Measurements from ENCODE around the gene FILIP1L. TPM values are rescaled to one million over a fixed set of nuclear protein-coding genes. Genes with fewer than 3 reads are reported as not detected.

The FILIP1L gene
- polyA plus RNA-seq, 3 donors = 0.13 to 0.40 (median 0.25) TPM

DNA sequence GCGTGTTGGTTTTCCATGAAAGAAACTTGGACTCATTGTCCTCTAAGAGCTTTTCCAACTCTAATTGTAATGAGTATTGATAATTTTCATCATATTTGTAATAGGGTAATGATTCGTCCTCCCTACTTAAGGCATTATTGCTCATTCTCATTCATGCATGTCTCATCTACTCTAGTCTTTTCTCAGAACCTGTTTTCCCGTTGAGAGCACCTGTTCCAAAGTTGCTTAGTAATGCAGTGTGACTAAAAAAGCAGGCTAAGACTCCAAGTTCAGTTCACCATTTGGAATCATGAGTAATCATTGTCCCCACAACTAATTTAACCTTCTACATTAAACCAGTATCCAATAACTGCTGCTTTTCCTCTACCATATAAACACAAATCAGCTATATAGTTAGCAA lies 84.0 kb downstream of the FILIP1L start:
- no peaks in the 10 kb centered on the region for H3K27me3 Mint-ChIP-seq (ENCODE audit: low read depth in 3 of 3)
- intact Hi-C loops (cut with micrococcal nuclease) = no loop called here

DNA sequence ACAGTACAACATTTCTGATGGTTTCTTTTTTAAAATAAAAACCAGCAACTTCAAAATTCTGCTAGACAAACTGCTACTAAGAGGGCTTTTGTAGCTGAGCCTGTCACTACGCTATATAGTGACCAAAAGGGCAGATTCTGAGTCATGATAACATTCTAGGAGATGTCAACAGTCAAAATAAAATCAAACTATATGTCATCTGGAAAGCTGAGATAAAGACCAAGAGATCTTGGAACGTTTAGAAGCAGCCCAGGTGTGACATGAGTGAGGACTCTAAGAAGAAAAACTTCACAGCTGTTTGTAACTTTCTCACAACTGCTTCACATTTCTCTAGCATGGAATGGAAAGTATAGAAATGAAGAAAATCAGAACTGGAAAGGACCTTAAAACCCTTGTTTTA lies 84.6 kb downstream of the FILIP1L start:
- Histone ChIP-seq H4K20me1 (ENCODE audit: insufficient read depth, low read length) (no peaks in the 10 kb centered on the region), H3K4me2 (replicated peaks; ENCODE audit: extremely low read depth, low read length, poor library complexity, severe bottlenecking) (no peak overlapping the region), H3K27ac (ENCODE audit: low read depth in 1 of 2, low read length in 2 of 2) (no peak overlapping the region), H3K27me3 (ENCODE audit: control insufficient read depth in 2 of 2, insufficient read depth in 2 of 2, low read length in 2 of 2) (no peaks in the 10 kb centered on the region), H3K79me2 (ENCODE audit: insufficient read depth, low read length) (no peaks in the 10 kb centered on the region), H2AFZ (ENCODE audit: insufficient read depth, low read depth, low read length, poor library complexity, severe bottlenecking) (no peak overlapping the region), H3K9ac (ENCODE audit: insufficient read depth, low read length, poor library complexity, severe bottlenecking) (no peak overlapping the region), H3K4me1 (ENCODE audit: control insufficient read depth in 1 of 2, insufficient read depth in 2 of 2, low read length in 2 of 2) (no peaks in the 10 kb centered on the region), H3K4me3 (replicated peaks in 1 of 3; ENCODE audit: low read depth in 2 of 3, low read length in 3 of 3) (no peak overlapping the region), H3K36me3 (replicated peaks in 1 of 2; ENCODE audit: control insufficient read depth in 1 of 2, insufficient read depth in 2 of 2, low read length in 2 of 2) (no peaks in the 10 kb centered on the region), H3K9me3 (replicated peaks in 1 of 2; ENCODE audit: control insufficient read depth in 1 of 2, insufficient read depth in 1 of 2, low read length in 2 of 2) (no peaks in the 10 kb centered on the region)
- intact Hi-C loops (cut with micrococcal nuclease) = no loop called here
- Mint-ChIP-seq H3K27ac (no peak overlapping the region), H3K9me3 (no peaks in the 10 kb centered on the region), H3K36me3 (no peaks in the 10 kb centered on the region), H3K4me3 (no peak overlapping the region), H3K27me3 (ENCODE audit: low read depth in 3 of 3) (no peaks in the 10 kb centered on the region), H3K4me1 (no peaks in the 10 kb centered on the region)
- TF ChIP-seq, protein P1, sequence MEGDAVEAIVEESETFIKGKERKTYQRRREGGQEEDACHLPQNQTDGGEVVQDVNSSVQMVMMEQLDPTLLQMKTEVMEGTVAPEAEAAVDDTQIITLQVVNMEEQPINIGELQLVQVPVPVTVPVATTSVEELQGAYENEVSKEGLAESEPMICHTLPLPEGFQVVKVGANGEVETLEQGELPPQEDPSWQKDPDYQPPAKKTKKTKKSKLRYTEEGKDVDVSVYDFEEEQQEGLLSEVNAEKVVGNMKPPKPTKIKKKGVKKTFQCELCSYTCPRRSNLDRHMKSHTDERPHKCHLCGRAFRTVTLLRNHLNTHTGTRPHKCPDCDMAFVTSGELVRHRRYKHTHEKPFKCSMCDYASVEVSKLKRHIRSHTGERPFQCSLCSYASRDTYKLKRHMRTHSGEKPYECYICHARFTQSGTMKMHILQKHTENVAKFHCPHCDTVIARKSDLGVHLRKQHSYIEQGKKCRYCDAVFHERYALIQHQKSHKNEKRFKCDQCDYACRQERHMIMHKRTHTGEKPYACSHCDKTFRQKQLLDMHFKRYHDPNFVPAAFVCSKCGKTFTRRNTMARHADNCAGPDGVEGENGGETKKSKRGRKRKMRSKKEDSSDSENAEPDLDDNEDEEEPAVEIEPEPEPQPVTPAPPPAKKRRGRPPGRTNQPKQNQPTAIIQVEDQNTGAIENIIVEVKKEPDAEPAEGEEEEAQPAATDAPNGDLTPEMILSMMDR (IDR thresholded peaks at IDR 0.05) = no peak
- DNase-seq = no peak
- no CpG with 5 or more reads among the region's 2 CpGs for WGBS (ENCODE audit: insufficient coverage)

More for the DNA sequence above, 84.0 kb downstream of the FILIP1L start:
- no peaks in the 10 kb centered on the region for H3K4me1 ChIP-seq (ENCODE audit: control insufficient read depth in 1 of 2, insufficient read depth in 2 of 2, low read length in 2 of 2)
- H3K4me1 Mint-ChIP-seq = no peaks in the 10 kb centered on the region
- no peaks in the 10 kb centered on the region for H3K9me3 Mint-ChIP-seq
- H3K4me2 ChIP-seq (replicated peaks; ENCODE audit: extremely low read depth, low read length, poor library complexity, severe bottlenecking) = no peak overlapping the region
- H3K9ac ChIP-seq (ENCODE audit: insufficient read depth, low read length, poor library complexity, severe bottlenecking) = no peak overlapping the region
- no peaks in the 10 kb centered on the region for H3K36me3 ChIP-seq (replicated peaks in 1 of 2; ENCODE audit: control insufficient read depth in 1 of 2, insufficient read depth in 2 of 2, low read length in 2 of 2)
- no peaks in the 10 kb centered on the region for H4K20me1 ChIP-seq (ENCODE audit: insufficient read depth, low read length)
- TF ChIP-seq, protein P1 (IDR thresholded peaks at IDR 0.05) = no peak
- no peaks in the 10 kb centered on the region for H3K79me2 ChIP-seq (ENCODE audit: insufficient read depth, low read length)
- H3K27ac Mint-ChIP-seq = no peak overlapping the region
- WGBS (ENCODE audit: insufficient coverage) = no CpG with 5 or more reads among the region's 3 CpGs
- no peak overlapping the region for H3K27ac ChIP-seq (ENCODE audit: low read depth in 1 of 2, low read length in 2 of 2)
- H3K4me3 ChIP-seq (replicated peaks in 1 of 3; ENCODE audit: low read depth in 2 of 3, low read length in 3 of 3) = no peak overlapping the region
- no peaks in the 10 kb centered on the region for H3K9me3 ChIP-seq (replicated peaks in 1 of 2; ENCODE audit: control insufficient read depth in 1 of 2, insufficient read depth in 1 of 2, low read length in 2 of 2)
- no peaks in the 10 kb centered on the region for H3K27me3 ChIP-seq (ENCODE audit: control insufficient read depth in 2 of 2, insufficient read depth in 2 of 2, low read length in 2 of 2)
- no peak overlapping the region for H3K4me3 Mint-ChIP-seq
- no peak overlapping the region for H2AFZ ChIP-seq (ENCODE audit: insufficient read depth, low read depth, low read length, poor library complexity, severe bottlenecking)
- DNase-seq = no peak
- H3K36me3 Mint-ChIP-seq = no peaks in the 10 kb centered on the region

All from CD14-positive monocyte (primary cell).